Ishikawa (cell line): ENCODE results near the gene ADAP1.

Source experiments
- CREB1 ChIP-seq: IDR thresholded peaks from 2 replicates; pipeline ENCODE4 v1.6.1; 2012; ENCODE audit warnings: low read depth
- FOXM1 ChIP-seq: IDR thresholded peaks from 2 replicates; pipeline ENCODE4 v1.6.1; 2012; ENCODE audit warnings: low read depth, borderline replicate concordance
- TAF1 ChIP-seq: IDR thresholded peaks from 2 replicates; pipeline ENCODE4 v1.6.1; 2012; ENCODE audit warnings: low read depth, mild to moderate bottlenecking
- TEAD4 ChIP-seq: IDR thresholded peaks from 2 replicates; pipeline ENCODE4 v1.6.1; 2012
- TF ChIP-seq, protein P1 (sequence below): IDR thresholded peaks from 2 replicates; pipeline ENCODE4 v1.6.1; 2012

DNA sequence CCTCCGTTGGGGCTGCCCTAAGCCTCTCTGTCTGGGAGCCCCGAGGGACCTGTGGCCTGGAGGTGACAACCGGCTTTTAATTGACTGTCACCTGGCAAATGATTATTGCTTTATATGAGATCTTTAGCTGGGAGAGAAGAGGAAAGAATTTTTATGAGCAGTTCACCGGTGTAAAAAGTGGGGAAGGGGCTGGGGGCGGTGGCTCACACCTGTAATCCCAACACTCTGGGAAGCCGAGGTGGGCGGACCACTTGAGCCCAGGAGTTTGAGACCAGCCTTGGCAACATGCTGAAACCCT is 23.5 kb upstream of the ADAP1 start:
- TF ChIP-seq CREB1 (no peak), FOXM1 (no peak), TAF1 (no peak), TEAD4 (no peak)
- TF ChIP-seq, protein P1, sequence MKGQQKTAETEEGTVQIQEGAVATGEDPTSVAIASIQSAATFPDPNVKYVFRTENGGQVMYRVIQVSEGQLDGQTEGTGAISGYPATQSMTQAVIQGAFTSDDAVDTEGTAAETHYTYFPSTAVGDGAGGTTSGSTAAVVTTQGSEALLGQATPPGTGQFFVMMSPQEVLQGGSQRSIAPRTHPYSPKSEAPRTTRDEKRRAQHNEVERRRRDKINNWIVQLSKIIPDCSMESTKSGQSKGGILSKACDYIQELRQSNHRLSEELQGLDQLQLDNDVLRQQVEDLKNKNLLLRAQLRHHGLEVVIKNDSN, result no peak
